GM18867 (cell line): ENCODE measurements around the gene PIGU.
A peak's percentile ranks its signal among the peaks of the same experiment; 100 is the strongest.

Experiments
- ATAC-seq: cut with Tn5 transposase; IDR thresholded peaks from one replicate; pipeline ENCODE4 v1.9.1; 2021; ENCODE audit warnings: mild to moderate bottlenecking, moderate library complexity; ENCODE audit not compliant: unreplicated experiment

PIGU gene

GRCh38 chr20:34560141-34560523 lies 116.8 kb downstream of the PIGU start:
- ATAC-seq = no peak

- ATAC-seq = no peak
These were observed 117.4 kb downstream of the PIGU start for GRCh38 chr20:34559311-34560140.

GRCh38 chr20:34558320-34559218 lies 118.3 kb downstream of the PIGU start, which contains the start of gene MAP1LC3A:
Gene MAP1LC3A, plus strand, starts transcription at chr20:34558718. Its CDS starts 151 bp downstream, at chr20:34558869.
- ATAC-seq = peak; percentile 68

- no peak for ATAC-seq
These were observed 119.0 kb downstream of the PIGU start for GRCh38 chr20:34557936-34558319.

GRCh38 chr20:34553366-34553867 lies 123.5 kb downstream of the PIGU start:
- ATAC-seq = no peak

- ATAC-seq = no peak
These were observed 124.3 kb downstream of the PIGU start for GRCh38 chr20:34552569-34552968.

- no peak for ATAC-seq
These were observed 127.0 kb downstream of the PIGU start for GRCh38 chr20:34549929-34550305.

GRCh38 chr20:34549291-34549928 lies 127.5 kb downstream of the PIGU start:
- no peak for ATAC-seq

GRCh38 chr20:34547844-34548613 lies 128.9 kb downstream of the PIGU start:
- no peak for ATAC-seq

GRCh38 chr20:34546751-34547181 lies 130.1 kb downstream of the PIGU start:
- no peak for ATAC-seq

GRCh38 chr20:34544109-34544796 lies 132.6 kb downstream of the PIGU start:
- no peak for ATAC-seq

- no peak for ATAC-seq
These were observed 133.3 kb downstream of the PIGU start for GRCh38 chr20:34543463-34544056.

GRCh38 chr20:34542439-34542838 lies 134.5 kb downstream of the PIGU start:
- no peak for ATAC-seq

- no peak for ATAC-seq
These were observed 135.0 kb downstream of the PIGU start for GRCh38 chr20:34541917-34542316.

GRCh38 chr20:34541264-34541901 lies 135.5 kb downstream of the PIGU start:
- ATAC-seq = no peak

GRCh38 chr20:34540596-34541263 lies 136.2 kb downstream of the PIGU start:
- no peak for ATAC-seq

- ATAC-seq = no peak
These were observed 137.1 kb downstream of the PIGU start for GRCh38 chr20:34539756-34540155.

- no peak for ATAC-seq
These were observed 138.2 kb downstream of the PIGU start for GRCh38 chr20:34538671-34539123.
